PC-3 (cell line): Measurements from ENCODE around the gene PEX11G.

Experiments
- EZH2 ChIP-seq: fragments of 300-600 bp; sonication (generic); IDR thresholded peaks from one replicate; pipeline ENCODE4 v1.6.1; 2017; ENCODE audit warnings: antibody characterized with exemption, mild to moderate bottlenecking, low read length; ENCODE audit not compliant: unreplicated experiment
- EZH2phosphoT487 ChIP-seq: fragments of 300-600 bp; sonication (generic); IDR thresholded peaks from 2 replicates; pipeline ENCODE4 v1.6.1; 2018; ENCODE audit warnings: mild to moderate bottlenecking, antibody characterized with exemption, low read length, borderline replicate concordance
- TF ChIP-seq, protein P1 (sequence below): fragments of 300-600 bp; sonication (generic); conservative IDR thresholded peaks from 2 replicates; pipeline ENCODE4 v1.5.1; 2017; ENCODE audit warnings: antibody characterized with exemption, low read depth, mild to moderate bottlenecking, low read length

DNA sequence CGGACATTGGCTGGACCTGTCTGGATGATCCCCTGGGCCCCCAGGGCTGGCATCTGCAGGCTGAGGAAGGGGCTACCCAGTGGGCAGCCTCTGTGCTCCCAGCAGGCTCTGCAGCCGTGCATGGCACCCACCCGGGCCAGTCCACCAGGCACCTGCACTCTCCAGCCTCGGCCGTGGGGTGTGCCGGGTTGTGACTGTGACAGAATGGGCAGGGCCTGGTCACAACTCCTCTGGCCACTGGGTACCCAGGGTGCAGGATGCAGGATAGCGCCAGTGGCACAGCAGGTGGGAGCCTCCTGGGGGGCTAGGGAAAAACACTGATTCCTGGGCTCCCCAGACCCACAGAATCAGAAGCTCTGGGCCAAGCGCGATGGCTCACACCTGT lies 10.0 kb downstream of the PEX11G start:
- TF ChIP-seq EZH2: no peak
- TF ChIP-seq, protein P1, sequence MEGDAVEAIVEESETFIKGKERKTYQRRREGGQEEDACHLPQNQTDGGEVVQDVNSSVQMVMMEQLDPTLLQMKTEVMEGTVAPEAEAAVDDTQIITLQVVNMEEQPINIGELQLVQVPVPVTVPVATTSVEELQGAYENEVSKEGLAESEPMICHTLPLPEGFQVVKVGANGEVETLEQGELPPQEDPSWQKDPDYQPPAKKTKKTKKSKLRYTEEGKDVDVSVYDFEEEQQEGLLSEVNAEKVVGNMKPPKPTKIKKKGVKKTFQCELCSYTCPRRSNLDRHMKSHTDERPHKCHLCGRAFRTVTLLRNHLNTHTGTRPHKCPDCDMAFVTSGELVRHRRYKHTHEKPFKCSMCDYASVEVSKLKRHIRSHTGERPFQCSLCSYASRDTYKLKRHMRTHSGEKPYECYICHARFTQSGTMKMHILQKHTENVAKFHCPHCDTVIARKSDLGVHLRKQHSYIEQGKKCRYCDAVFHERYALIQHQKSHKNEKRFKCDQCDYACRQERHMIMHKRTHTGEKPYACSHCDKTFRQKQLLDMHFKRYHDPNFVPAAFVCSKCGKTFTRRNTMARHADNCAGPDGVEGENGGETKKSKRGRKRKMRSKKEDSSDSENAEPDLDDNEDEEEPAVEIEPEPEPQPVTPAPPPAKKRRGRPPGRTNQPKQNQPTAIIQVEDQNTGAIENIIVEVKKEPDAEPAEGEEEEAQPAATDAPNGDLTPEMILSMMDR: no peak
- no peak for TF ChIP-seq EZH2phosphoT487
